Activated B cell treated with CpG ODN at 0.5 μM for 24 hours (primary cell): ENCODE data around the gene PDPN. TPM values are rescaled to one million over a fixed set of nuclear protein-coding genes. Genes with fewer than 3 reads are reported as not detected.

ENCODE experiments used
- ATAC-seq: fragments of 200-7000 bp; cut with Tn5 transposase; one replicate; pipeline ENCODE4 v1.10.0; 2021; ENCODE audit warnings: low read depth, mild to moderate bottlenecking, moderate library complexity
- CTCF ChIA-PET: fragments of 350-600 bp; sonication (Branson Sonifier 250); formaldehyde crosslinking; loops from one replicate; lab custom pipeline; 2021; ENCODE audit warnings: antibody characterized with exemption; lab: Charles Lee
- POLR2A ChIA-PET: fragments of 350-600 bp; sonication (Branson Sonifier 250); formaldehyde crosslinking; loops from one replicate; lab custom pipeline; 2021; ENCODE audit warnings: antibody characterized with exemption; lab: Charles Lee
- DNase-seq: peaks from one replicate; pipeline ENCODE4 v3.0.0; 2022
- H3K27ac Mint-ChIP-seq: one replicate; pipeline ENCODE4 v1.8.0; 2020; ENCODE audit warnings: mixed read lengths
- H3K27me3 Mint-ChIP-seq: one replicate; pipeline ENCODE4 v1.8.0; 2021; ENCODE audit warnings: mixed read lengths
- H3K36me3 Mint-ChIP-seq: one replicate; pipeline ENCODE4 v1.8.0; 2021; ENCODE audit warnings: low read depth, mixed read lengths
- H3K4me1 Mint-ChIP-seq: one replicate; pipeline ENCODE4 v1.8.0; 2021; ENCODE audit warnings: mixed read lengths
- H3K4me3 Mint-ChIP-seq: one replicate; pipeline ENCODE4 v1.8.0; 2020; ENCODE audit warnings: mild to moderate bottlenecking, mixed read lengths
- H3K9me3 Mint-ChIP-seq: one replicate; pipeline ENCODE4 v1.8.0; 2020; ENCODE audit warnings: mixed read lengths
- CTCF ChIP-seq: fragments of 200-600 bp; IDR thresholded peaks from one replicate; pipeline ENCODE4 v1.8.0; 2022; ENCODE audit warnings: antibody characterized with exemption, mild to moderate bottlenecking
- intact Hi-C: fragments of 100-400 bp; cut with micrococcal nuclease; formaldehyde crosslinking; loops from one replicate; pipeline ENCODE4 v1.15.1; 2024
- total RNA-seq: library from RNA; stranded (reverse); gene quantifications from 2 replicates; pipeline ENCODE4 v1.2.3, GENCODE V29; 2022

The PDPN gene
- total RNA-seq, 1 donor from 2014 or later: not detected

GRCh38 chr1:13540866-13541265 is 42.8 kb upstream of the PDPN start:
- DNase-seq (no peak), ATAC-seq (no peak)
- intact Hi-C loops: no loop called here
- peaks cover 4% of the 10 kb centered on the region for H3K27me3 Mint-ChIP-seq
- ChIA-PET POLR2A (no interaction called here), CTCF (no interaction called here)
- no peak for TF ChIP-seq CTCF
- no peaks in the 10 kb centered on the region for H3K9me3 Mint-ChIP-seq
- H3K36me3 Mint-ChIP-seq: no peaks in the 10 kb centered on the region
- H3K4me3 Mint-ChIP-seq: no peak overlapping the region
- no peak overlapping the region for H3K27ac Mint-ChIP-seq
- H3K4me1 Mint-ChIP-seq: no peaks in the 10 kb centered on the region

DNA sequence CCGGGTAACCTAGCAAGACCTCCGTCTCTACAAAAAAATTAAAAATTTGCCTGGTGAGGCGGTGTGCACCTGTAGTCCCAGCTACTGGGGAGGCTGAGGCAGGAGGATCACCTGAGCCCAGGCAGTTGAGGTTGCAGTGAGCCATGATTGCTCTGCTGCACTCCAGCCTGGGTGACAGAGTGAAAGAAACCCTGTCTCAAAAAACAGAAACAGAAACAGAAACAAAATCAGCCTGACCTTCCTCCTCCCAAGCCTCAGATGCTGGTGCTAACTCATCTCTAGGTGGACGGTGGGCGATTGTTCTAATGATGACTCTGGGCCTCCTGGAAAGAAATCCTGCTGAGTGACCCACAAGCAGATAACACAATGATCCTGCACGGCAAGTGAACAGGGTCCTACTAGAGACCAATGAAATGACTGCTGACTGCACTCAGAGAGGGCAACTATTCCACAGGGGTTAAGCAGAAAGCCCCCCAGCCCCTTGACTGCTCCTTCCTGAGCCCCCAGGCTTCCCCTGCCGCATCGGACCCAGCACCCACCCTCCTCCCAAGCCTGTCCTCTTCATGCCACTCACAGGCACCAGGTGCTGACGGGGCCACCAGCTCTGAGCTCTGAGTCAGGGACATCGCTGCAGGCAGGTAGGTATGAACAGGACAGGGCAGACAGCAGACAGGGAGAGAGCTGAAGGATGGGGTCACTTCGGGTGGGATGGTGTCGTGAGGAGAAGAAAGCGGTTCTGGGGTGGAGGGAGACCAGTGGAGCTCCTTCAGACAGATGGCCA is 42.0 kb upstream of the PDPN start:
- no peak overlapping the region for H3K27ac Mint-ChIP-seq
- no peaks in the 10 kb centered on the region for H3K4me1 Mint-ChIP-seq
- peaks cover 8% of the 10 kb centered on the region for H3K27me3 Mint-ChIP-seq
- intact Hi-C loops: no loop called here
- no peaks in the 10 kb centered on the region for H3K9me3 Mint-ChIP-seq
- ATAC-seq: no peak
- CTCF ChIA-PET: no interaction called here
- DNase-seq: no peak
- H3K36me3 Mint-ChIP-seq: no peaks in the 10 kb centered on the region
- POLR2A ChIA-PET: no interaction called here
- no peak overlapping the region for H3K4me3 Mint-ChIP-seq
- TF ChIP-seq CTCF: no peak

DNA sequence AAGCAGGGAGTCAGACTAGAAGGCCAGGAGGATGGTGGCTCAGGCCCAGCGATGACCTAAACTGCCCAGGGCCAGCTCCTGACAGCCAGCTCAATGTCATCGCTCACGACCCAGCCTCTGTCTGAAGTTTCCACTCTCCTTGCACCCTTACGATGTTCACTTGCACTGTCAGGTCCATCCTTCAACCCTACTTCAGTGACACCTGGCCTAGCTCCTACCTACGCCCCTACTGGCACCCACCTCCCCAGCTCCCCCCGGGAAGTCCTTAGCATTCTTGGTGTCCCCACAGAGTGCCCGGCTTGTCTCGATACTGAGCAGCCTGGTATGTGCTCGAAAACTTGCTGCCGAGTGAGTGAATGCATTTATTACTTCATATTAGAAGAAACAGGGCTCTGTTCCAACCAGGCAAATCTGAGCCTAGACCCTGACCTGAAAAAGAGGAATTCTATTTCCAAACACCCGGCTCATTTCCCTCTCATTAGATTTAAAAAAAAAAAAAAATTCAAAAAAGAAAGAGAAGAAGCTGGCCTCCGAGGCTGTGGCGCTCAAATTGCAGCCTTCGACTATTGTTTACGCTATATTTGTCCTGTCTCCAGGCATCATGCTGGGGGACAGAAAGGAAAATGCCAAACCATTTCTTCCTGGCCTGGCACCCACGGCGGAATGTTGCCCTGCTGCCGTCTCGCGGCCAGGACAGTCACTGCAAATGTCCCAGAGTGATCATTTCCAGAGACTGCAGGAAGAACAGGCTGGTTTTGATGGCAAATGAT is 40.0 kb upstream of the PDPN start:
- H3K9me3 Mint-ChIP-seq: no peaks in the 10 kb centered on the region
- peaks cover 17% of the 10 kb centered on the region for H3K27me3 Mint-ChIP-seq
- H3K4me3 Mint-ChIP-seq: no peak overlapping the region
- H3K36me3 Mint-ChIP-seq: no peaks in the 10 kb centered on the region
- DNase-seq (no peak), ATAC-seq (no peak)
- ChIA-PET CTCF (no interaction called here), POLR2A (interaction anchor here (0.5 kb wide), 1 partner anchor 13 kb away, joined by 5 read pairs; no protein-coding TSS in a partner anchor)
- no peak for TF ChIP-seq CTCF
- intact Hi-C loops: no loop called here
- H3K4me1 Mint-ChIP-seq: no peaks in the 10 kb centered on the region
- H3K27ac Mint-ChIP-seq: no peak overlapping the region

DNA sequence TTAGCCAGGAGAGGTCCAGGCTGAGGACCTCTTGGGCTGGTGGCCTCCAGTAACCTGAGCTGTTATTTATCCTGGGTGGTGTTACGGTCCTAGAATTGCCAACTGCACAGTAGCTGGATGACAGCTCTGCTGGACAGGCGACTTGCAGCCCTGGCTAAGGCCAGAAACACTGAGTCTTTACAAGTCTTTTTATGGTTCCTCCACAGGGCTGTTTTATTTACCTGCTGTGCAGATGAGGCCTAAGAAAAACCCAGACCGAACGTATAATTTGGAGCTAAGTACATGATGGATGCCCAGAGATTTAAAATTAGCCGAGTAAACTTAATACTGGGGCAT is 39.4 kb upstream of the PDPN start:
- TF ChIP-seq CTCF: no peak
- Mint-ChIP-seq H3K27me3 (peaks cover 19% of the 10 kb centered on the region), H3K4me1 (no peaks in the 10 kb centered on the region), H3K36me3 (no peaks in the 10 kb centered on the region), H3K4me3 (no peak overlapping the region), H3K27ac (no peak overlapping the region), H3K9me3 (no peaks in the 10 kb centered on the region)
- ChIA-PET CTCF (no interaction called here), POLR2A (no interaction called here)
- DNase-seq (no peak), ATAC-seq (no peak)
- intact Hi-C loops: no loop called here

DNA sequence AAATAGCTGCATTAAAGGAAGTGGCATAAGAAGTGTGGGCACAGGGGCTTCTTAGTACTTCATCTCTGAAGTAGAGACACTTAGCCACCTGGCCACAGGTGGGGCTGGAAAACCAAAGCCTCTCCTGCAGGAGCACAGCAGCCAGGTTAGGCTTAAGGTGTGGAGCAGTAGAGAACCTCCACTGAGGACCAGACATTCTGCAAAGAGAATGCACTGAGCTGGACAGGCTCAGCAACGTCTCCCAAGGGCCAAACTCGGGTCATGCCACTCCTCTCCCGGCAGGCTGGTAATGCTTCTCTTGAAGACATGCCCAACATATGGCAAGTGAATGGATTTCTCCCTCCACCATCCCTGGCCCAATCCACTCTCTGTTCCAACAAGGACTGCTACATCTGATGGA is 36.8 kb upstream of the PDPN start:
- Mint-ChIP-seq H3K9me3 (no peaks in the 10 kb centered on the region), H3K27ac (no peak overlapping the region), H3K36me3 (no peaks in the 10 kb centered on the region), H3K4me3 (no peak overlapping the region), H3K4me1 (no peaks in the 10 kb centered on the region), H3K27me3 (peaks cover 20% of the 10 kb centered on the region)
- TF ChIP-seq CTCF: no peak
- ChIA-PET CTCF (no interaction called here), POLR2A (no interaction called here)
- DNase-seq (no peak), ATAC-seq (no peak)
- intact Hi-C loops: no loop called here
